ENCODE measurements around the gene TDRD12.
"Not testable (repeated sequence)": the region's sequence is repeated elsewhere in the genome, so short reads cannot be mapped to it uniquely, and the experiment has no call there.

TDRD12 gene

DNA sequence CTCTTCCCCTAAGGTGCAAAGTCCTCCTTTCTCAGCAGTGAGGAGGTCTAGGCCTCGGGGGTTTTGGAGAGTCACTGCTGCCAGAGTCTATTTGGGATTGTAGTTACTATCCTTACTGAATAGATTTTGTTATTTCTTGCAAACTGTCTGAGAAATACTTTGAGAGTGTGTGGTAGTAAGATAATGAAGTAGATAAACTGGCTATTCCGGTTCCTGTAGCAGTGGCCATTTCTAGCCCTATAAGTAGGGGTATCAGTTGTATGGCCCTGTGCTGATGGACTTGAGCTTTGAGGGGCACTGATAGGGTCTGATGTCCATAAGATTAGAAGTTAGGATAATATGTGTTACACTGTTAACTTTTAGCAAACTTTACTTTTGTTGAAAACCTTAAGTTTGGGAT, 25.3 kb upstream of the TDRD12 start:
- not testable (repeated sequence) for DNase-seq

DNA sequence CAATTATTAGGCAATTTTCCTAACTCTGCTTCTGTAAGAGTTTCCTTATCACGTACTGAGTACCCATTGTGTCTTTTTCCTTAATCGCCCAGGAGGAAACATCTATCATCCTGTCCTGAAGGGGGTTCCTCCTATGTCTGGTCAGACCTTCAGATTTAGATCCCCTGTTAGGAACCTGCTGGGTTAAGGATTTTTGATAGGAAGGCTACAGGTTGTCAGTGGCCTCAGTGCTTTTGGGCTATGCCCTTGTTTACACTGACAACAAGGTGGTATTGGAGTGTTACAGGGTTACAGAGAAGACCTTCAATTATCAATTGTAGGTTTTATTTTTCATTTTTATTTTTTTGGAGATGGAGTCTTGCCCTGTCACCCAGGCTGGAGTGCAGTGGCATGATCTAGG, 24.7 kb upstream of the TDRD12 start:
- not testable (repeated sequence) for DNase-seq

DNA sequence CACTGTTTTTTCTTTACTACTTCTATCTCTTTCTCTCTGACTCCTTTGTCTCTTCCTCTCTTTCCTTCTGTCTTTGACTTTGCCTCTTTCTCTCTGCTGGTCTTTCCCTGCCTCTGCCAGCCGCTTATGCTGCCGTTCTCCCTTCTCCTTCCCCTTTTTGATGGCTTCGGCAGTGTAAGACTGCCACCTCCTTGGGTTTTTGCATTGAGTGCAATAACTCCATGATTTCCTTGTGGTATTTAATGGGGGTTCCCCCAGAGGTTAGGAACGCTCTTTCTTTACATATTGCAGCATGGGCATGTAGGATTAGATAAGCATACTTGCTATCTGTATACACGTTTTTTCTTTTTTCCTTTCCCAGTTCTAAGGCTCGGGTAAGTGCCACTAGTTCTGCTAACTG, 24.1 kb upstream of the TDRD12 start:
- not testable (repeated sequence) for DNase-seq

DNA sequence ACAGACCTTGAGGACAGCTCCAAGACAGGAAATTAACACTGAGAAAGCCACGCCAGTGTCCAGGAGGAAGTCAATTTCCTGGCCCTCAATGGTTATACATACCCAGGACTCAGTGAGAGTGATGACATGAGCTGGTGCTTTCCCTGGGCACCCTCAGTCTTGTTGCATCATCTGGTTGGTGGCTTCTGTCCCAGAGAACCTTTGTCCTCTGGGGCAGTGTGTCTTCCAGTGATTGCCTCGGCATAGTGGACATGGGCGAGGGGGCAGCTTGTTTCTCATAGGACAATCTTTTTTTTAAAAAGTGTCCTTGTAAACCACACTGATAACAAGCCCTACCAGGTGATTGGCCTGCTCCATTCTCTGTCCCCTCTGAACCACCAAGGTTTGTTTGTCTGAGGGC, 22.8 kb upstream of the TDRD12 start:
- peak in 1 of 2 donors; percentile 21 for DNase-seq

DNA sequence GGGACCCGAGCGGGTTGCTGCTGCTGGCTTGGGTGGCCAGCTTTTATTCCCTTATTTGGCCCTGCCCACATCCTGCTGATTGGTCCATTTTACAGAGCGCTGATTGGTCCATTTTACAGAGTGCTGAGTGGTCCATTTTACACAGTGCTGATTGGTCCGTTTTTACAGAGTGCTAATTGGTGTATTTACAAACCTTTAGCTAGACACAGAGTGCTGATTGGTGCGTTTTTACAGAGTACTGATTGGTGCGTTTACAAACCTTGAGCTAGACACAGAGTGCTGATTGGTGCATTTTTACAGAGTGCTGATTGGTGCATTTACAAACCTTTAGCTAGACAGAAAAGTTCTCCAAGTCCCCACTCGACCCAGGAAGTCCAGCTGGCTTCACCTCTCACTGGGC, 19.4 kb upstream of the TDRD12 start:
- not testable (repeated sequence) for DNase-seq

DNA sequence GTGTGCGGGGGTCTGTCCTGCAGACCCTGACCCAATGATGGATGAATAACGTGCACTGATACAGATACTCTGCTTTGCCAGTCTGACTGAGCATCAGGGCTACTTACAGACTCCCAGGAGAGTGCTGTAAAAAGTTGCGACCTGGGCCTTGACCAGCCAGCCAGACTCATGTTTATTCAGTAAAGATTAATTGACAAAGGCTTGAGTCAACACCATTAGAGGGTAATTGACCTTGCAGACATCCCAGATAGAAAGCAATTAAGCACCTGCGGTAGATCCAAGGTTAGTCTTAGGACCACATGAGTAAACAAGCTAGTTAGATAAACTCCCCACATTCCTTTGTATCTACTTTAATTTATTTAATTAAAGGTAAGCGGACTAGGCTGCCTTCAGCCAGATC, 17.6 kb upstream of the TDRD12 start:
- DNase-seq, result no peak

DNA sequence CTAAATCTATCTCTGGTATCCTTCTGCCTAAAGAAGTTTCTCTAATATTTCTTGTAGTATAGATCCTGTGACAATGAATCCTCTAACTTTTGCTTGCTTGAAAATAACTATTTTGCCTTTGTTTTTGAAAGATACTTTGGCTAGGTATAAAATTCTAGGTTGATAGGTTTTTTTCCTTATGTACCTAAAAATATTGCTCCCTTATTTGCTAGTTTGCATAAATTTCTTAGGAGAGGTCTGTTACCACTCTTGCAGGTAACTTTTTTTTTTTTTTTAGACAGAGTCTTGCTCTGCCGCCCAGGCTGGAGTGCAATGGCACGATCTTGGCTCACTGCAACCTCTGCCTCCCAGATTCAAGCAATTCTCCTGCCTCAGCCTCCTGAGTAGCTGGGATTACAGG, 15.6 kb upstream of the TDRD12 start:
- DNase-seq, result not testable (repeated sequence)

DNA sequence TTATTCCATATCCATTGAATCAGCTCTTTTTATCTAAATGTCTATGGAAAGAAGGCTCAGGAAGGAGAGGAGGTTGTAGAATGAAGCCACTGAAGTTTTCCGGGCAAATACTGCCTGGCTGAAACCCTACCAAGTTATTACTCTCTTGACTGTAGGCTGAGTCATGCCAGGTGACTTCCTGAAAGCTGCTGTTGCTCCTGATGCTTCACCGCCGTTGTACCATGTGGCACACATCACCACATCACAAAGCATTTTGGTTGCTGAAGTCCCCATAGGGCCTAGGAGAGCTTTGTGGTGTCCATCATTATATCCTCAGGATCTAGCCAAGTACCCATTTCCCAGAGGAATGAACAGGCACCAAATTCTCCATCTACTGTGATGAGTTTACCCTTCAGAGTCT, 11.1 kb upstream of the TDRD12 start:
- peak in 1 of 2 donors; percentile 9 for DNase-seq

DNA sequence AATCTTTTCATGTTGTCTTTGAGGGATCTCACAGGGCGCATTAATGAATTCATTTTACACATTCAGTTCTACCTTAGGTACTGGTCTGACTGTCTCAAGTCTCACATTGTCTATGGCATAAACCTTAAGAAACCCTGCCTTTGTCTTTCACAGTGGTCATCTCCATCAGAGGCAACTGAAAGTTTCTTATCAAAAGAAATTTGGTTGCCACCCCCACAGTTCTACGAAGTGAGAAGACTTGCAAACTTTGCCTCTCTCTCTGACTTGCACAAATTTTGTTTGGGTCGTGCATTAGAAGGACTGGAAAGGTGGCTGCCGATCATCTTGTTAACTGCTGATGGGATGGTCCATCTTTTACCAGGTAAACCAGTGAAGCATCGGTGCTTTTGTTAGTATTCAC, 10.5 kb upstream of the TDRD12 start:
- no peak for DNase-seq

DNA sequence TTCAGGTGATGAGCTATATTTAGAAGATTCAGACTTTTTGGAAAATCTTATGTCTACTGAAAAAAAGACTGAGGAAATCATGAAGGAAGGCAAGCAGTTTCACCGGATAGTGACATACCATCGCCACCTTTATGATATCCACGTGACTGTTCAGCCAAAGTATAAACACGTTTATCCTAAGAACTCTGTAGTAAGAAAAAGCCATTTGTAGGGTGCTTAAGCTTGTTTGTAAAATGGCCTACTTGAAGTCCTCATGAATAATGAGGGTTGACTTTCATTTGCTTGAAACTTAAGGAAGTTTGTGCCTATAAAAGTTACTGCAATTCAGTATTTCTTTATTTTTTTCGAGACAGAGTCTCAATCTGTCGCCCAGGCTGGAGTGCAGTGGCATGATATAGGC, 7.8 kb upstream of the TDRD12 start:
- DNase-seq, result no peak

DNA sequence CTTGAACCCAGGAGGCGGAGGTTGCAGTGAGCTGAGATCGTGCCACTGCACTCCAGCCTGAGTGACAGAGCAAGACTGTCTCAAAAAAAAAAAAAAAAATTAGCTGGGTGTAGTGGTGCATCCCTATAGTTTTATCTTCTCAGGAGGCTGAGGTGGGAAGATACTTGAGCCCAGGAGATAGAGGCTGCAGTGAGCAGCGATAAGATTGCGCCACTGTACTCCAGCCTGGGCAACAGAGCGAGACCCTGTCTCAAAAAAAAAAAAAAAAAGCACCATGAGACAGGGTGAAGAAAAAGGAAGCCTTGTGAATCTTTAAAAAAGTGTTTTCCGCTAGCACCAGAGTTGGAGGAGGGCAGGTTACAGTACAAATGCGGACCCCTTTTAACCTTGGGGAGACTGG, 3.4 kb upstream of the TDRD12 start:
- not testable (repeated sequence) for DNase-seq

DNA sequence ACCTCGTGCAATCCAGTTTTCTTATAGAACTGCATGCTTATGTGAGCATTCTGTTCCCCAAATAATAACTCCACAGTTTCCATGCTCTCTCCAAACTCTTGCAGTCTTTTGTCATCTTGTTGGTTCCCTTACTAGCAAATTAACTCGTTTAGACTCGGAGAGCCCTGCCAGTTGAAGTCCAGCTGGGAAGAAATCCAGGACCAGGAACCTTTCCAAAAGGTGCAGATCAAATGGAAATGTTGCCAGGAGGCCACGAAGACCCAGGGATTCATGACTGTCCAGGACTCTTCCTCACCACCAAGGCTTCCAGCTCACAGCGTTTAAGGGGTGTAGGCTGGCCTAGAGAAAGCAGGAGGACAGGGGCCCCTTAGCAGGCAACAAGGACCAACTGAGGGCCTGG, 2.1 kb upstream of the TDRD12 start:
- no peak for DNase-seq

DNA sequence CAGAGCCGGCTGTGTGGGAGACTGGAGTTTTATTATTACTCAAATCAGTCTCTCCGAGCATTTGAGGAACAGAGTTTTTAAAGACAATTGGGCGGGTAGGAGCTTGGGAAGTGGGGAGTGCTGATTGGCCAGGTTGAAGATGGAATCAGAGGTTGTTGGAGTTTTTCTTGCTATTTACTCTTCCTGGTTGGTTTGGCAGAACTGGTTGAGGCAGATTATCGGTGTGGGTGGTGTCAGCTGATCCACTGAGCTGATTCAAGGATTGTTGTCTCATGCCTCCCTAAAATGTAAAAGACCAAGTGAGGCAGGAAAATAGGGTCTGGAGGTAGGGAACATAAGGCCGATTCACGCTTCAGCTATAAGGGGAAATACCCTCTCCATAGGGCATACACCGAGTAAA, 1.3 kb upstream of the TDRD12 start:
- DNase-seq, result no peak

DNA sequence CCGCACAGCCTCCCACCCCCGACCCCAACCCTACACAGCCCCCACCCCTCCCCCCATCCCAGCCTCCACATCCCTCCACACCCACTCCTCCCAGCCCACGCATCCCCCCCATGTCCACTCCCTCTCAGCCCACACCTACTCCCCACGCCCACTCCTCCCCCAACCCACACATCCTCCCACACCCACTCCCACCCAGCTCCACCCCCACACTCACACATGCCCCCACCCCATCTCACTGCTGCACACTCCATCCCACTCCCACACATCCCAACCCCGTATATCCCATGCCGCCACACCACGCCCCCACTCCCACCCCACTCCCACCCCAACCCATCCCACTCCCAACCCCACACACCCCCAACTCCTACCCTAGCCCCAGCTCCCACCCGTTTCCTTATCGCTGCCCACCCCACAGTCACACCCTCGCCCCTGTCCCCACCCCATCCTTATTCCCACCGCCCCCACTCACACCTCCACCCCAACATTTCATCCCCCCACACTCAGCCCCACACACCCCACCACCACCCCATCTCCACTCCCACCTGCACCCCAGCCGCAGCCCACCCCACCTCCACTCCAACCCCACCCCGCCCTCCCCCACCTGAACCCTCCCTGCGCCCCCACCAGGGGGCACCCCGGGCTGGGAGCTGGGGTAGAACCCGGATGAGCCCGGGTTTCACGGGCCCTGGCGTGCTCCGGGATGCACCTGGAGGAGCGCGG, 809 bp downstream of the TDRD12 start:
- DNase-seq, result no peak

DNA sequence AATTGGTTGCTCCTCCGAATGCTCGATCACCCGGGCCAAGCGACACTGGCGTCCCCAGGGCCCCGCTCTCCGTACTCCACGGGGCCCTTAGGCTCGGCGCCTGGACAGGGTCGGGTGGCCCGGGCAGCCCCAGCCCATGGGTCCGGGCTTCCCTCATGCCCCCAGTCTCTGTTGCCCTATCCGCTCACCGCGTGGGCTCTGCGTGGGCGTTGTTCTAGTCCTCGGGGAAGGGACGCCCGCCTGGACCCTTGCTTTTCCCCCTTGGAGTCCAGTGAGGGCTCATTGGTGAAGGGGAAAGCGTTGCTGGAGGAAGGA, 1.3 kb downstream of the TDRD12 start:
- DNase-seq, result no peak

DNA sequence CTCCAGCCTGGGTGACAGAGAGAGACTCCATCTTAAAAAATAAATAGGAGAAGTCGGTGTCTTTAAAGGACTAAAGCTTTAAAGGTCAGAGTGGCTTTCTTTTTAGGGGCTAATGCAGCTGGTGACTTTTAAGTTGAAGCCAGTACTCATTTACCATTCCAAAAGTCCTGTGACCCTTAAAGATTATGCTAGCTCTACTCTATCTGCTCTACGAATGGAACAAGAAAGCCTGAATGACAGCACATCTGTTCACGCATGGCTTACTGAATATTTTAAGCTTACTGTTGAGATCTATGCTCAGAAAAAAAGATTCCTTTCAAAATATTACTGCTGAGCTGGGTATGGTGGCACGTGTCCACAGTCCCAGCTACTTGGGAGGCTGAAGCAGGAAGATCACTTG, 16.4 kb downstream of the TDRD12 start:
- DNase-seq, result no peak

DNA sequence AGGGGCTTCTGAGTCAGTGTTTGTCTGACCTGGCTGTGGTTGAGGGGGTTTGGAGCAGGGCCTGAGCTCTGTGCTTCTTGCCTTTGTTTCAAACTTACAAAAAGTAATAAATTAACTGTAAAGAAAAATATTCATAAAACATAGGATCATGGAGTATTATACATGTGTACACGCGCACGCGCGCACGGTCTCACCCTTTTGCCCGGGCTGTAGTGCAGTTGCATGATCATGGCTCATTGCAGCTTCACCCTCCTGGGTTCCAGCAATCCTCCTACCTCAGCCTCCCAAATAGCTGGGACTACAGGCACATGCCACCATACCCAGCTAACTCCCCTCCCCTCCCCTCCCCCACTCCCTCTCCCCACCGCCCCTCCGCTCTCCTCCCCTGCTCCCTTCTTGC, 23.5 kb downstream of the TDRD12 start:
- DNase-seq, result no peak

DNA sequence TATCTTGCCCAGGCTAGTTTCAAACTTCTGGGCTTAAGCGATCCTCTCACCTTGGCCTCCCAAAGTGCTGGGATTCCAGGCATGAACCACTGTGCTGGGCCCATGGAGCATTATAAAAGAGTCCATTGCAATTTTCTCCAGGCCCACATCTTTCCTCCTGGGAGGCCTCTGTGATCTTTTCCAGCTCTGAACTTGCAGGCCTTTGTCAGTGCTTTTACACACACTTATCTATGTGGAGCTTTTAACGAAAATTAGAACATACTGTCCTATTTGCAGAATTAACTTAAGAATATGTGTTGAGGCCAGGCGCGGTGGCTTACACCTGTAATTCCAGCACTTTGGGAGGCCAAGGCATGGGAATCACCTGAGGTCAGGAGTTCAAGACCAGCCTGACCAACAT, 23.9 kb downstream of the TDRD12 start:
- no peak for DNase-seq

DNA sequence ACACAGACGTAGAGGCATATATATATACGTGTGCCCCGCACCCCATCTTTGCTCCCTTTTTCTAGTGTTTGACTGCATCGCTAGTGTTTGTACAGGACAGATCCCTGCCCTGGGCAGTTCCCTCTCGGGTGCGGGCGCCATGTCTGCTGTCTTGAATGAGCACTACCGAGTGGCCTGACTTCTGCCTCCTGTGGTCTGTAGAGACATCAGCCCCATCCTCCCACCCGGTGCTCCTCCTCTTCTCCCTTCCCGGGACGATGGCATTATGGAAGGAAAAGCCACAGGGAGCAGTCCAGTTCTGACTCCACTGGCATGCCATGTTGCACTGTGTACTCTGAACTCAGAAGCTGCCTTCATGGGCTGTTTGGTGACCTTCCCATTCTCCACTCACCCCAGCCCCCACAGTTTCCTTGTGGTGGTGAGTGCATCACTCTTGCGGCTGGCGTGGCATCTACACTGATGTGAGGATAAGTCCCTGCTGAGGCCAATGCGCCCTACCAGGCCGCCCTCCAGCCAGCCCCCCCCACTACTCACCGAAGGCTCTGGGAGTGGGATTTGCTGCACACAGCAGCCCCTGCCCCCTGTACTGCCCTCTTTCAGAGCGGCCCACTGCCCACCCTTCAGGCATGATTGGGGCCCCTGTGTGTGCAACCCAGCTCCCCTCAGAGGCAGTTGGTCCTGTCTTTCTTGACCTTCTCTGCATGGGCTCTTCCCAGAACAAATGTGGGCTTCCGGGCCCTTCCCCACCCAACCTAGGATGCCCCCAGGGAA, 25.2 kb downstream of the TDRD12 start:
- DNase-seq, result no peak

DNA sequence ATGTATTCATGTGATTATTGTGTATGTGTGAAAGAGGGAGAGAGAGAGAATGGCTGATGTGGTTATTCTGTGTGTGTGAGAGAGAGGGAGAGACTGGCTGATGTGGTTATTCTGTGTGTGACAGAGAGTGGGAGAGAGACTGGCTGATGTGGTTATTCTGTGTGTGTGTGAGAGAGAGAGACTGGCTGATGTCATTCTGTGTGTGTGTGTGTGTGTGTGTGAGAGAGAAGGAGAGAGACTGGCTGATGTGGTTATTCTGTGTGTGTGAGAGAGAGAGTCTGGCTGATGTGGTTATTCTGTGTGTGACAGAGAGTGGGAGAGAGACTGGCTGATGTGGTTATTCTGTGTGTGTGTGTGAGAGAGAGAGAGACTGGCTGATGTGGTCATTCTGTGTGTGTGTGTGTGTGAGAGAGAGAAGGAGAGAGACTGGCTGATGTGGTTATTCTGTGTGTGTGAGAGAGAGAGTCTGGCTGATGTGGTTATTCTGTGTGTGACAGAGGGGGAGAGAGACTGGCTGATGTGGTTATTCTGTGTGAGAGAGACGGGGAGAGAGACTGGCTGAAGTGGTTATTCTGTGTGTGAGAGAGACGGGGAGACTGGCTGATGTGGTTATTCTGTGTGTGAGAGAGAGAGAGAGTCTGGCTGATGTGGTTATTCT, 26.2 kb downstream of the TDRD12 start:
- DNase-seq, result peak; percentile 58 to 67

DNA sequence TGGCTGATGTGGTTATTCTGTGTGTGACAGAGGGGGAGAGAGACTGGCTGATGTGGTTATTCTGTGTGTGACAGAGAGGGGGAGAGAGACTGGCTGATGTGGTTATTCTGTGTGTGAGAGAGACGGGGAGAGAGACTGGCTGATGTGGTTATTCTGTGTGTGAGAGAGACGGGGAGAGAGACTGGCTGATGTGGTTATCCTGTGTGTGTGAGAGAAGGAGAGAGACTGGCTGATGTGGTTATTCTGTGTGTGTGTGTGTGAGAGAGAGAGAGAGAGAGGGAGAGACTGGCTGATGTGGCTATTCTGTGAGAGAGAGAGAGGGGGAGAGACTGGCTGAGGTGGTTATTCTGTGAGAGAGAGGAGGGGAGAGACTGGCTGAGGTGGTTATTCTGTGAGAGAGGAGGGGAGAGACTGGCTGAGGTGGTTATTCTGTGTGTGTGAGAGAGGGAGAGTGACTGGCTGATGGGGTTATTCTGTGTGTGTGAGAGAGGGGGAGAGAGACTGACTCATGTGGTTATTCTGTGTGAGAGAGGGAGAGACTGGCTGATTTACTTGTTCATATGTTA, 27.1 kb downstream of the TDRD12 start:
- peak; percentile 70 to 75 for DNase-seq

DNA sequence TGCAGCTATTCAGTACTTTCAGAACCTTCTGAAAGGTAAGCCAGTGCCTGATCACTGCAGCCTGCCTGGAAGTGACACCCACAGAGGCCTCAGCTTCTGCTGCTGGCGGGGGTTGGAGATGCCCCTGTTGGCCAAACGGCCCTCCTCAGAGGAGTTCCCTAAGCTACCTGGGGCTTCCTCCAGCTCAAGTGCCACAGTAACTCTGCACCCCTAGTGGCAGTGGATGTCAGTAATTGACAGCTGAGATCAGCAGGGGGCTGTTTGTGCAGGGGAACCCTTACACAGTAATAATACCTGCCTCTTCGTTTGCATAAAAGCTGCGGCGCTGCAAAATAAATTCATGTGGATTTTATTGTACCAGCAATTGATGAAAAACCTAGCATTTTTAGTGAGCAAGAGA, 28.9 kb downstream of the TDRD12 start:
- DNase-seq, result peak in 1 of 2 donors; percentile 7

DNA sequence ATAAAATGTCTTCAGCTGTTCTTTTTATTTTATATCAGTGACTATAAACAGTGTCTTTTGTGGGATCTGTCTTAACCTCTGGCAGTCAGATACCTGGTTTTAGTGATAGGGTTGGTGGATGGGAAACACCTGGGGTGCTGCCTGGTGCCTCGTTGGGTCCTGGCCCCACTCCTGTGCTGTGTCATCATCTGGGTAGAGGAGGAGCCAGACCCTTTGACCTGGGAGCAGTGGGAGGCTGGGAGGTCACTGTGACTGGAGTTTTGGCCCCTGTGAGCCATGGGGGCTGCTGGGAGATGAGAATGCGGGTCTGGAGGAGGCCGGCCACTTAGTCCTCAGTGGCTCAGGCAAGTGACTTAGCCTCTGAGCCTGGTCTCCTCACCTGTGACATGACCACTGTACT, 29.4 kb downstream of the TDRD12 start:
- DNase-seq, result no peak

DNA sequence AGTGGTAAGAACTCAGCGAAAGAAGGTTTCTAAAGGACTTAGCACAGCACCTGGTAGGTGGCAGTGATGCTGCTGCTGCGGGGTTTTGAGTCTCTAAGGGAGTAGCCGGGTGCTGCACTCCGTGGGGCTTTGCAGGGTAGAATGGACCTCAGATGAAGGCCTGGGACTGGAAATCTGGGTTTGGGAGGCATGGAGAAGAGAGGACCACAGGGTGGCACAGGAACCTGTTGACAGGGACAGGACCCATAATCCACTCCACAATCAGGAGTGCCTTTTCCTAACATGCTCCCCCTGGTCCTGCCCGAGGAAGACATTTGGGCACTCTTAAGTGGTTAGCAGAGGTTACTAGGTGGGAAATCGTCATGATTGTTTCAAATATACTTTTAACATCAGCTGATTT, 29.8 kb downstream of the TDRD12 start:
- DNase-seq, result no peak

Data from CD4-positive, alpha-beta T cell treated with Interleukin-4 for 1 hour (primary cell).